ENCODE measurements around the gene MOB3A.

Gene MOB3A

GRCh38 chr19:2081873-2082810 lies 14.0 kb downstream of the MOB3A start:
- DNase-seq (ENCODE audit: low spot score): no peak

- DNase-seq (ENCODE audit: low spot score): no peak
Measured at GRCh38 chr19:2080336-2080988, 15.7 kb downstream of the MOB3A start.

- DNase-seq (ENCODE audit: low spot score): no peak
Measured at GRCh38 chr19:2079865-2080301, 16.2 kb downstream of the MOB3A start.

- no peak for DNase-seq (ENCODE audit: low spot score)
Measured at GRCh38 chr19:2079076-2079864, 16.9 kb downstream of the MOB3A start.

- no peak for DNase-seq (ENCODE audit: low spot score)
Measured at GRCh38 chr19:2077833-2078619, 18.1 kb downstream of the MOB3A start.

- no peak for DNase-seq (ENCODE audit: low spot score)
Measured at GRCh38 chr19:2077398-2077797, 18.7 kb downstream of the MOB3A start.

- no peak for DNase-seq (ENCODE audit: low spot score)
Measured at GRCh38 chr19:2076526-2076944, 19.6 kb downstream of the MOB3A start.

GRCh38 chr19:2072757-2073551 lies 23.2 kb downstream of the MOB3A start:
- no peak for DNase-seq (ENCODE audit: low spot score)

GRCh38 chr19:2070986-2071673 lies 25.0 kb downstream of the MOB3A start:
- no peak for DNase-seq (ENCODE audit: low spot score)

GRCh38 chr19:2070436-2070827 lies 25.7 kb downstream of the MOB3A start:
- DNase-seq (ENCODE audit: low spot score): no peak

- no peak for DNase-seq (ENCODE audit: low spot score)
Measured at GRCh38 chr19:2064788-2065524, 31.2 kb downstream of the MOB3A start.

GRCh38 chr19:2064395-2064787 lies 31.7 kb downstream of the MOB3A start:
- DNase-seq (ENCODE audit: low spot score): no peak

- DNase-seq (ENCODE audit: low spot score): no peak
Measured at GRCh38 chr19:2063824-2064223, 32.3 kb downstream of the MOB3A start.

GRCh38 chr19:2062770-2063169 lies 33.4 kb downstream of the MOB3A start:
- no peak for DNase-seq (ENCODE audit: low spot score)

- DNase-seq (ENCODE audit: low spot score): no peak
Measured at GRCh38 chr19:2062389-2062729, 33.8 kb downstream of the MOB3A start.

- DNase-seq (ENCODE audit: low spot score): peak; percentile 96
Measured at GRCh38 chr19:2061495-2062388, 34.4 kb downstream of the MOB3A start.

- peak; percentile 35 for DNase-seq (ENCODE audit: low spot score)
Measured at GRCh38 chr19:2060884-2061494, 35.1 kb downstream of the MOB3A start.
